Skeletal muscle cell (primary cell): ENCODE results near the gene MLIP.
"Not testable (repeated sequence)": the region's sequence is repeated elsewhere in the genome, so short reads cannot be mapped to it uniquely, and the experiment has no call there.

Experiments used
- DNase-seq: peaks from one replicate; pipeline ENCODE4 v3.0.0-alpha.2; 2010; ENCODE audit warnings: low read depth
- H3K4me3 ChIP-seq: 2 replicates; pipeline ENCODE4 v1.5.1; 2011; ENCODE audit warnings: low read depth, mild to moderate bottlenecking, control low read depth, low read length, moderate library complexity

The MLIP gene, protein sequence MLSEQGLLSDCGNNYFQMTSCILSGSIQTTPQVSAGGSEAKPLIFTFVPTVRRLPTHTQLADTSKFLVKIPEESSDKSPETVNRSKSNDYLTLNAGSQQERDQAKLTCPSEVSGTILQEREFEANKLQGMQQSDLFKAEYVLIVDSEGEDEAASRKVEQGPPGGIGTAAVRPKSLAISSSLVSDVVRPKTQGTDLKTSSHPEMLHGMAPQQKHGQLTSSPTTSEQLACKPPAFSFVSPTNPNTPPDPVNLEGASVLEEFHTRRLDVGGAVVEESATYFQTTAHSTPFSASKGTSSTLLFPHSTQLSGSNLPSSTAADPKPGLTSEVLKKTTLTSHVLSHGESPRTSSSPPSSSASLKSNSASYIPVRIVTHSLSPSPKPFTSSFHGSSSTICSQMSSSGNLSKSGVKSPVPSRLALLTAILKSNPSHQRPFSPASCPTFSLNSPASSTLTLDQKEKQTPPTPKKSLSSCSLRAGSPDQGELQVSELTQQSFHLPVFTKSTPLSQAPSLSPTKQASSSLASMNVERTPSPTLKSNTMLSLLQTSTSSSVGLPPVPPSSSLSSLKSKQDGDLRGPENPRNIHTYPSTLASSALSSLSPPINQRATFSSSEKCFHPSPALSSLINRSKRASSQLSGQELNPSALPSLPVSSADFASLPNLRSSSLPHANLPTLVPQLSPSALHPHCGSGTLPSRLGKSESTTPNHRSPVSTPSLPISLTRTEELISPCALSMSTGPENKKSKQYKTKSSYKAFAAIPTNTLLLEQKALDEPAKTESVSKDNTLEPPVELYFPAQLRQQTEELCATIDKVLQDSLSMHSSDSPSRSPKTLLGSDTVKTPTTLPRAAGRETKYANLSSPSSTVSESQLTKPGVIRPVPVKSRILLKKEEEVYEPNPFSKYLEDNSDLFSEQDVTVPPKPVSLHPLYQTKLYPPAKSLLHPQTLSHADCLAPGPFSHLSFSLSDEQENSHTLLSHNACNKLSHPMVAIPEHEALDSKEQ

DNA sequence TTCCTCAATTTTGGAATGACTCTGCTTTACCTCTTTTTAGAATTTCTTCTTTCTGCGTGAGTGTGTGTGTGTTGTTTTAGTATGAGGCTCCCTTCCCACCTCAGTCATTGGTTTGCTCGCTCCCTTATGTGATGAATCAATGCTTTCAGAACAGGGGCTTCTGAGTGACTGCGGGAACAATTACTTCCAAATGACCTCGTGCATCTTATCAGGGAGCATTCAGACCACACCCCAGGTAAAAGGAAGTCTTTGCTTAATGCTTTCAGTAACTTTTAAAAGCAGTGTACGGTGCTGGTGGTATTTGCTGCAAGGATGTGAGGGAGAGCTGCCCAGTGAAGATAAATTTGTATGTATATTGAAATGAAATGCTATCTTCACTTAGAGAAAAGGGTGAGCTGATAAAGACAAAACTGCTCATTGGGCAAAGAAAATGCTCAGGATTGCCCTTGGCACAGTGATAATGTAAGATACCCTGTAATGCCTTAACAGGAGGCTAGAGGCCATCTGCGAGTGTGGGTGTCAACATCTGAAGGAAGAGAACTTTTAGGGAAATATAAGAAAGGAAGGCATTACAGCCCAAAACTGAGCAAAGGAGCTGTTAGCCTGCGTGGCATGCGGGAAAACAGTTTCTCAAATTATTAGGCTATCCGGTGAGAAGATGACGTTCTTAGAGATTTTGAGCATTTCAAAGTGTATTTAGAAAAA, at the start of gene MLIP:
Gene MLIP (plus strand): TSS at position 103 of the 705 bp plus-strand sequence. CDS start 37 bp downstream, at position 140.
- no peak within 1 kb of the TSS for H3K4me3 ChIP-seq
- DNase-seq = no peak

DNA sequence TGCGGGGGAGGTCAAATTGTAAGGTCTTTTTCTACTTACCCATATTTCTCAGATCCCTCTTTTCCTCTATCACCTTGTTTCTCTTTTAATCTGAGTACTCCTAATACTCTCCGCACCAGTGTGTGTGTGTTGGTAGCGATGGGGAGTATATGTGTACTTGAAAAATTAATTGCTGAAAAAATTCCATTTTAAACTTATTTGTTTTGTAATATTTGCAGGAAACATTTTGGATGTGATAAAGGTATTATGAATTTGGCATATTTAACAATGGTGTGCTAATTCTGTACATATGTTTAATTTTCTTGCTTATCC, 48.1 kb upstream of the MLIP start:
- DNase-seq = no peak
- H3K4me3 ChIP-seq = no peak overlapping the region

DNA sequence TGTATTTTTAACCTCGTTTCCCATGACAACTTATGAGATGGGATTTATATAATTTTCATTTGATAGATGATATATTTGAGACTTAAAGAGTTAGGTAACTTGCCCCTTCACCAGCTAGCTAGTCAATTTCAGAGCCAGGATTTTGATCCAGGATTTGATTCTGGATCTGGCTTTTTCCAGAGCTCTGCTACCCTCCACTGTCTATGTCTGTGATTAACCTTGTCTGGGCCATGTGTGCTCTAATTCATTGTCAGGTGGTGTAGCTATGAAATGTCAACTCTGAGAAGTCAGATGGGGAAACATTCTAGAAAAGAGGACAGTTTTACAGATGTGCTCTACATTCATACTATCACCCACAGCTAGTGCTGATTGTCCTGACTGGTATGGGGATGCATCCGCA, 42.5 kb upstream of the MLIP start:
- no peak for DNase-seq
- H3K4me3 ChIP-seq = no peak overlapping the region

DNA sequence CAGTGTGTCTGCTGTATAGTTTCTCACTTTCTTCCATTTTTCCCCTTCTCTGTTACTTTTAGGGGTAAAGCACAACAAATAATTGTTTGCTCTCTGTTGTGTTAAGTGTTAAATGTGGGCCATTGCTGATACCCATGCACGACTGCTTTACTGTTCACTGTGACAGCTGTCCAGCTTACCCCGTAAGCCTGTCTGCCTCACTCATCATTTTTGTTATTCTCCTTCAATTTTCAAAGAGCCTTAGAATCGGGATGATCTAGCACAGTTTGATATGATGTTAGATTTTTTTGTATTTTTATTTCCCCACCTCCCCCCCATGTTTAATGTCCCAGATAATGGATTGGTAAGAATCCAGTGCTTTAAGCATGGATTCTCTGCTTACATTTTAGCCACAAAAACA, 41.2 kb upstream of the MLIP start:
- H3K4me3 ChIP-seq = no peak overlapping the region
- DNase-seq = no peak

DNA sequence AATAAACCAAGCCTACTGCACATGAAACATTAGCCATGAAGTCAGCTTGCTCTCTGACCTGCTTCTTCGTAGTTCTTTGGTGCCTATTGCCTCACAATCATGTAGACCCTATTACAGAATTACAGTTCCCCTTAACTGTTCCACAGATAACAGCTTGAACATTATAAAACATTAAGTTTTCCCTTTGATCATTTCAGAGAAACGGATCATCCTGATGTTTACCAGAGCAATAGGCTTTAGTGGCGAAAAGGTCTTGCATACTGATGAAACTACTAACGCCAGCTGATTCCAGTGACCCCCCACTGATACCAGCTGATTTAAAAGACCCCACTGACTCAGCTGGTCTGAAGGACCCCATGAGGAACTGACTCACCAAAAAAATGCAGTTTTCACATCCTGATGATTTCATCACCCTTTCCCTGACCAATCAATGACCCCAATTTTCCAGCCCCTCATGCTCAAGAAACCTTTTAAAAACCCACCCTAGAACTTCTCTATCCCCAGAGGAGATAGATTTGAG, 39.4 kb upstream of the MLIP start:
- no peak for DNase-seq
- H3K4me3 ChIP-seq = no peak overlapping the region

DNA sequence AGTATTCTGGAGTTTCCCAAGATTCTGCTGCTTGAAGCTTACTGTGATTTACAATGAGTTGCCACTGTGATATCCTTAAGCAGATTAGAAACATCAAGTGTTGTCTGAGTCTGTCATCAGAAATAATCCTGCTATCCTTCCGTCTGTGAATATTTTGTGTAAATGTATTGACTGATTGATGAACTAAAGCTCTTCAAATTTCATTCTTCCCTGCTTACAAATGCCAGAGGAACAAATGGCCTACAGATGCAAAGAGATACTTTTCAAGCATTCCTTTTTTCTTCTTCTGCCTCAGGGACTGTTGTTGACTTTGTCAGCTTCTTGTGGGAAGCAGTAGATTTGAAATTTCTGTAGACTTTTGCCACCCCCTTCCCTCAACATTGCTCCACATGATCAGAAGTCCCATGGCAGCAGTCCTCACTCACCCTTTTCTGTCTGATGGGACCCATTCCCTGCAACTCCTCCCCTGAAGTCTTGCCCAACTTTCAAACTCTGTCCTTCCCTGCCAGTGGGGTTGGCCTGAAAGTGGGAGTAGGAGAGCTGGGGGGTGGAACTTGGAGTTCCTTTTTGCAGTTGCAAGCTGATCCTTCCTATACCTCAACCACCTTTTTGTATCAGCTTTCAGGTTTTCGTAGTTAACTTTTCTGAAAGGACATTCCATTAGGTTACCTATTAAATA, 38.5 kb upstream of the MLIP start:
- H3K4me3 ChIP-seq = no peak overlapping the region
- DNase-seq = no peak

DNA sequence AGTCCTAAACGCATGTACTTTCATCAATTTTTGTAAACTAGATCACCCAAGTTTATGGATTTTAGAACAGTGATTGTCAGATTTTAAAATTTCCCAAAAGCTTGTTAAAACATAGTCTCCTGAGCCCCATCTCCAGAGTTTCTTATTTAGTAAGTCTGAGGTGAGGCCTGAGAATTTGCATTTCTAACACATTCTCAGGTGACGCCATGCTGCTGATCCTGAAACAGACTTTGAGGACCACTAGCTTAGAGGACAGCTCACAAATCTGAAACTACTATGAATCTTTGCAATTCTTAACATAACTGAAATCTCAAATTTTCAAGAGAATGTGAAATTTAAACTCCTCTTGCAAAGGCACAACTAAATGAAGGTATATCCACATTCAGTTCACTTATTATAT, 37.8 kb upstream of the MLIP start:
- no peak for DNase-seq
- no peak overlapping the region for H3K4me3 ChIP-seq

DNA sequence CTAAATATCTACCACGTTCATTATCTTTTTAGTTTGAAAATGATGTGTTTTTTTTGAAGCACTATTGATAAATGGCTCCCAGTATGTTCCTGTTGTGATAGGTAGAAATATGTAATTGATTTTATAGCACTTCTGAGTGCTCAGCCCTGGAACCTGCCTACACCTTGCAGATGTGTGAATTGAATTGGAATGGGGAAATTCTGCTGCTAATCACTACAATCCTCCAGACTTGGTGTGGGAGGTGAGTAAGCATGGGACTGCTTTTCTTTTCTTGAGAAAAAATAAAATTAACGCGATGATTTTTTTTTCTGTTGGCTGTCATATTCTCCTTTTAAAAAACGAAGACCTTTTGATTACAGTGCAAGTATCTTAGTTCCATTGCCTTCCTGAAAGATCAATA, 37.1 kb upstream of the MLIP start:
- H3K4me3 ChIP-seq = no peak overlapping the region
- DNase-seq = no peak

DNA sequence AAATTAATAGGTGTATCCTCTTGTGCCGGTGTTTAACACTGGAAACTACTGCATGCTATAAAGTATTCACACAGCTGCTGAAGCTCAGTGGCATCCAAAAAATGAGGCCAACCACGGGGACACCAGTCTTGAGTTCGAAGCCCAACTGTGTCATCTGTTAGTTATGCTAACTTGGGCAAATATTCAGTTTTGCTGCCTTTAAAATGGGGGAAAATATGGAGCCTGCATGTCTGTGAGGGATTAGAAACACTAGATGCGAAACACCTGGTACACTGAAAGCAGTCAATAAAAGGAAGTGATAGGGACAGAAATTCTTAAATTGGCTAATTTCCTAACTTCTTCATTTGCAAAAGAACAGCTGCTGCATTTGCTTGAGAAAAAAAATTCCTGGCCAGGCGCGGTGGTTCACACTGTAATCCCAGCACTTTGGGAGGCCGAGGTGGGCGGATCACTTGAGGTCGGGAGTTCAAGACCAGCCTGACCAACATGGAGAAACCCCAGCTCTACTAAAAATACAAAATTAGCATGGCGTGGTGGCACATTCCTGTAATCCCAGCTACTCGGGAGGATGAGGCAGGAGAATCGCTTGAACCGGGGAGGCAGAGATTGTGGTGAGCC, 36.6 kb upstream of the MLIP start:
- no peak overlapping the region for H3K4me3 ChIP-seq
- DNase-seq = peak; percentile 27

DNA sequence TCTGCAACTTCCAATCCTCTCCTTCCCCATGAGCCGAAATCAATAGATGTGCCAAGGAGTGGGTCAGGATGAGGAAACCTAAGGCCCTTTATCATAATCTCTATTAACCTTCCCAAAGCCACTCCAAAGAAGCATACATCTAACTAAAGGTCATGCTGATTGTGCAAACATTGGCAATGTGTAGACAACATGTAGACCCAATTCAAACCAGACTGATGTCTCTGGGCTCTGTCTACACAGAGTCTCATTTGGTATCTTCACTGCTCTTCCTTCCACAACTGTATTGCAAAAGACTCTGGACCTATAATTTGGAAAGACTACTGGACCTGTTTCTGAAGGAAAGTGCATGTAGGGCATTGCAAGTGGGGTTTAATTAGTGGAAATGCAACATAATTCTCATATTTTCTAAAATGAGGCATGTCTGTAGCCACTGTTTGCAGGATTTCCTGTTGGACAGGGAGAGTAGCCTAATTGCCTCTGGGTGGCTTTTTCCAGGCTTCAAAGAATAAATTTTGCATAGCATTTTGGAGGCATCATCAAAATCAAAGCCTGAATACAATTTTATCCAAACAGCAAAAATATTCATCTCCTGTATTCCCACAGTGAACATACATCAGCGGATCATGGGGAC, 35.0 kb upstream of the MLIP start:
- no peak for DNase-seq
- H3K4me3 ChIP-seq = no peak overlapping the region

DNA sequence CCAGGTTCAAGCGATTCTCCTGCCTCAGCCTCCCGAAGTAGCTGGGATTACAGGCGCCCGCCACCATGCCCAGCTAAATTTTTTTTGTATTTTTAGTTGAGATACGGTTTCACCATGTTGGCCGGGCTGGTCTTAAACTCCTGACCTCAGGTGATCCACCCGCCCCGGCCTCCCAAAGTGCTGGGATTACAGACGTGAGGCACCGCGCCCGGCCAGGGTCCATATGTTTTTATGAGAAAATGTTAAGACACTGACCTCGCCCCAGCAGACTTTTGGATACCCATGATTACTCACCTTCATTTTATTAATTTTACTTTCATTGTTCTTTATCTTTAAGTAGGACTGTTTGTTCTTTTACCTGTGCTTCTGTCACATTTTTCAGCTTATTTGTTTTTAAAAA, 29.7 kb upstream of the MLIP start:
- not testable (repeated sequence) for H3K4me3 ChIP-seq, DNase-seq

DNA sequence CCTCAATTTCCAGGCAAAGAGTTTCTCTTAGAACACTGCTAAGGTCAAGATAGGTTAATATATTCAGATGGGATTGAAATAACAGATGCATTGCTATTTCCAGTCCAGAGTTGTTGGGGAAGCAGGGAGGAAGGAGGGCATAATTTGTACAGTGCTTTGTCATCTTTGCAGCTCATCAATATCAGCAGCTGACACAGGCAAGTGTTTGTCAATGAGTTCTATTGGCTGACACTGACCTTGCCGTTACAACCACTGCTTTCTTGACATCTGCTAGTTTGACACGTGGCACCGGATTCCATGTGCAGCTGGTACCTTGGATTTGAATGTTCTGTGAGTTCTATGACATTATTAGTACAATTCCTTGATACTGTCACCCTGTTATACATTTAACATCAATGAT, 28.0 kb upstream of the MLIP start:
- H3K4me3 ChIP-seq = no peak overlapping the region
- DNase-seq = no peak

DNA sequence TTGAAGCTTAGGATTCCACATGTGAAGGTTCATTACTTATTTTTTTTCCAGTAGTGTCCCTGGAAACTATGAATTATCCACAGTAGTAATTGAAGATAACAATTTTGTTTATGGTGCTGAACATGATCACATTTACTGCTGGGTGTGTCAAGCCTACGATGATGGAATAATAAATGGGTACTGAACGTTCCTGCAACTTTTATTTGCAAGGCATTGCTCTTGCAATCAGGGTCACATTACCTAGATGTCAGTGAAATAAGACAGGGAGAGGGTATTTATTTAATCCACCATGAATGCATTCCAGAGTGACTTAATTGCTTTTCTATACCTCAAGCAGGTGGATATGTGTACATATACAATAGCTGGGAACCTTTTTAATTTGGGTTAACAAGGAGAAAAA, 27.0 kb upstream of the MLIP start:
- no peak for DNase-seq

DNA sequence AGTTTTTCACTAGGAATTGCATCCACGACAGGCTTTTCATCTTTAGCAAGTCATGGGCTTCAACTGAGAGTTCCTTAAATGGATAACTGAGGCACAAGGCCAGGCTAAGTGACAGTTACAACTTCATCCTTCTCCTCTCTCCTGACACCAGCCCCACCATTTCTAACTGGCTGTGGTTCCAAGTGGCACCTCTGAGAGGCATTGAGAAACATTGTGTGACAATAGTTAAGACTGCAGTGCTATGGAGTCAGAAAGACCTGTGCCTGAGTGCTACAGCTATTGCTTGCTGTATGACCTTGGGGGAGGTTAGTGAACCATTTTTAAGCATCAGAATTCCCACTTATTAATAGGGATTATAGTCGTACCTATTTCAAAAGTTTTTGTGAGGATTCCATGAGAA, 26.2 kb upstream of the MLIP start:
- H3K4me3 ChIP-seq = no peak overlapping the region

More for the DNA sequence above, 27.0 kb upstream of the MLIP start:
- H3K4me3 ChIP-seq = no peak overlapping the region

DNA sequence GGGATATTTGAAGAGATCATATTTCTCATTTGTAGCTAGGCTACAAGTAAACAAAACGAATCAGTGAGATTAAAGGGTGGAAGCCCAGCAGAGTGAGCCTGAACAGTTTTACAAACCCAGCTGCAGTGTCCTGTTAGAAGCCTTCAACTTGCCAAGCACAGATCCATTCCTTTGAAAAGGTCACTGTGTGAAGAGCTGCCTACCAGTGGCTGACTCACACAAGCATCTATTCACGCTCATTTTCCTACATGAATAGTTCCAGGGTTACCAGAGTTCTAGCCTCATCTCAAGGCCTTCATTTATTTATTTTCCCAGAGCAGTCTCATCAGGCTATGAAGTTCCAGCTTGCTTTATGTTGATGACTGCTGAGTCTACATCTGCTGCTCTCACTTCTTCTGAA, 25.7 kb upstream of the MLIP start:
- DNase-seq = peak; percentile 78
- H3K4me3 ChIP-seq = no peak overlapping the region

More for the DNA sequence above, 26.2 kb upstream of the MLIP start:
- DNase-seq = no peak

DNA sequence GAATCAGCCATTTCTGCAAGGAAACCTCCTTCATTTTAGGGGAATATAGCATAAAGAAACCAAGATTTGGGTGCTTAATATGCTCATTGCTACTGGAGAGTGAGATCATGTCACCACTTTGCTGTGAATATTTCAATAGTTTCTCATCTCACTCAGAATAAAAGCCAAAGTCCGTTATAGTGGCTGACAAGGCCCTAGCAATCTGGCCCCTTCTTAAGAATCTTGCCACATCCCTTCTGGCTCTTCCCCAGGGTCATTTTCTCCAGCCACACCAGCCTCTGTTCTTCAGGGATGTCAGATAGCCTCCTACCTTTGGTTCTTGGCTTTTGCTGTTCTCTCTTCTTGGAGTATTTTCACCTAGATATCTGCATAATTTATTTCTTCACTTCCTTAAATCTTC, 24.8 kb upstream of the MLIP start:
- DNase-seq = no peak
- H3K4me3 ChIP-seq = no peak overlapping the region

DNA sequence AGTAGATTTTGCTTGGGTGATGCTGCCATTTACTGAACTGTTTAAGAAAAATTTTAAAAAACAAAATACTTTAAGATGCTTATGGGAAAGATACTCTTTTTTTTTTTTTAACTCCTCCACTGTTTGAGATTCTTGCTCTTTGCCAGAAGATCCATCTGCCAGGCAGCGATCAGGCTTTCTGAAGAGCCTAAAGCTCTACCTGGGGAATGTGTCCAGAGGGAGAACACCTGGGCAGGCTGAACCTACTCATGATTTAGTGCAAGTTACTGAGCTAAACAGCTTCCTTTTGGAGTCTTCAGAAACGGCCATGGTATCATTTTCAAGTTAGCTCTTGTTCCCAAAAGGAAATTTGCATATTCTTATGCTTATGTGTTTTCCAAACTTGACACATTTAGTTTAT, 23.5 kb upstream of the MLIP start:
- no peak overlapping the region for H3K4me3 ChIP-seq
- no peak for DNase-seq

DNA sequence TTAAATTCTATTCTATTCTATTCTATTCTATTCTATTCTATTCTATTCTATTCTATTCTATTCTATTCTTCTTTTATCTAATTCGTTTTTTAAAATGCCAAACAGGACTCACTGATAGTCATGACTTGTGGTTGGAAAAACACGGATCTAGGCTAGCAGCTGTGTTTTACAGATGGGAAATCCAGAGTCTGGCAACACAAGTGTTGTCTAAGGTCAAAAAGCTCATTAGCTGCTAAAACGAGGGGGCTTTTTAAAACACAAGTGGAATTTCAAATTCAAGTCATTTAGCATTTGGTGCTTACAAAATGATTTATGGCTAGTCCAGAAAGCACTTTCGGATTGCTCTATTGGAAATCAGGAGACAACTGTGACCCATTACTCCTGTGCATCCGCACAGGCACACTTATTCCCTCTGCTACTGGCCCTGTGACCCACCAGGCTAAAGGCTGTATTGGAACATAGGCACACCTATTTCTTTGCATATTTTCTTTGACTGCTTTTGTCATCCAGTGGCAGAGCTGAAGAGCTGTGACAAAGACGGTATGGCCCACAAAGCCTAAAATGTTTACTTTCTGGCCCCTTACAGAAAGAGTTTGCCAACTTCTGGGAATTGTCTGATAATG, 17.8 kb upstream of the MLIP start:
- no peak for DNase-seq

More for the DNA sequence above, 17.8 kb upstream of the MLIP start:
- H3K4me3 ChIP-seq = no peak overlapping the region
